Lower lobe of right lung (tissue), 2 donors: Measurements from ENCODE around the gene ZNF236. TPM values are rescaled to one million over a fixed set of nuclear protein-coding genes. Genes with fewer than 3 reads are reported as not detected.

Experiments
- ATAC-seq, 2 donors: fragments of 200-7000 bp; cut with Tn5 transposase; one replicate each; pipeline ENCODE4 v1.9.1; 2020 to 2022; ENCODE audit warnings: mild to moderate bottlenecking in 2 of 2, moderate library complexity in 2 of 2
- DNase-seq: peaks from one replicate; pipeline ENCODE4 v3.0.0-alpha.2; 2020
- H3K27ac ChIP-seq: fragments of 200-600 bp; one replicate; pipeline ENCODE4 v1.8.0; 2022
- H3K27me3 ChIP-seq: fragments of 200-600 bp; one replicate; pipeline ENCODE4 v1.8.0; 2022; ENCODE audit warnings: low read depth
- H3K36me3 ChIP-seq: fragments of 200-600 bp; one replicate; pipeline ENCODE4 v1.8.0; 2022; ENCODE audit warnings: mild to moderate bottlenecking
- H3K4me1 ChIP-seq: fragments of 200-600 bp; one replicate; pipeline ENCODE4 v1.8.0; 2022
- H3K4me3 ChIP-seq: fragments of 200-600 bp; one replicate; pipeline ENCODE4 v1.8.0; 2022; ENCODE audit warnings: mild to moderate bottlenecking
- H3K9me3 ChIP-seq: fragments of 200-600 bp; one replicate; pipeline ENCODE4 v1.8.0; 2022
- intact Hi-C: fragments of 100-400 bp; cut with DNase I; formaldehyde crosslinking; loops from one replicate; pipeline ENCODE4 v1.11.0; 2022
- total RNA-seq: library from RNA; stranded (reverse); fragmentation: NEBNext Ultra II Directional; extraction: Animal tissue kit (Norgen Biotek cat#: 25700); gene quantifications from one replicate; pipeline ENCODE4 v1.2.1, GENCODE V29; 2021
- TF ChIP-seq, protein P1 (sequence below): fragments of 200-600 bp; IDR thresholded peaks from one replicate; pipeline ENCODE4 v1.8.0; 2022; ENCODE audit warnings: antibody characterized with exemption, mild to moderate bottlenecking
- donor health status: DM: no; HTN: yes; CAD: no; lungs with severe emphysema.

Gene ZNF236
- total RNA-seq, 1 donor from 2014 or later, result 18.0 TPM

DNA sequence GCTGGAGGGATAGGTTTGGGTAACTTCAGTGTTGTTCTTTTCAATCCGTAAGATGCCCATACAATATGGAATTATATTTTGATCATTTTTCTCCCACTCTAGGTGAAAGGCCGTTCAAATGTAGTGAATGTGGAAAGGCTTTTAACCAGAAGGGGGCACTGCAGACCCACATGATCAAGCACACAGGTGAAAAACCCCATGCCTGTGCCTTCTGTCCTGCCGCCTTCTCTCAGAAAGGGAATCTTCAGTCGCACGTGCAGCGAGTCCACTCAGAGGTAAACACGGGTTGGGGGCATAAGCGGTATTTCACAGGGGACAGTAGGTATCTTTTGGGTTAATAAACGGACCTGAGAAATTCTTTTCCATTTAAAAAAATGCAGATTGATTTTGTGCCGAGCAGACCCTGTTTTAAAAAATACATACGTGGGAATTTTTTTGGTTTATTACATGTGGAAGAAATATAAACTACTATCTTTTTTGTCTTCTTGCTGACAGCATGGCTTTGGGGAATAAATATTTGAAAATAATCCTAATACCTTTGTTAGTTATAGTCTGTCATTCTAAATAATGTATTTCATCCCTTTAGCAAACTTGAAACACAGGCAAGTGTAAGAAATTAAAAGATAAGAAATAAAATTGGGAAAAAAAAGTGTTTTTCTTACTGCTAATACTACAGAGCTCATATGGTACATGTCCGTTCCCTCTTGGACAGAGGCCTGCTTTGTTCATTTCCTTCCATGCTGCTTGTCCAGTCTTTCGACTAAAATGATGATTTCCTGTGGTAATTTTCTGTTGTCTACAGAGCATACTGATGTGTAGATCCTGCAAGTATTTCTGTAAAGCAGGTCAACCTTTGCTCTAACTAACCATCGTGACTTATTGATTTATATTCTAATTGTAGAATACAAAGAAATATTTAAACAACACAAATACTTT lies 53.3 kb downstream of the ZNF236 start:
- H3K9me3 ChIP-seq, result no peaks in the 10 kb centered on the region
- no peak for DNase-seq
- no peak overlapping the region for H3K27ac ChIP-seq
- TF ChIP-seq, protein P1, sequence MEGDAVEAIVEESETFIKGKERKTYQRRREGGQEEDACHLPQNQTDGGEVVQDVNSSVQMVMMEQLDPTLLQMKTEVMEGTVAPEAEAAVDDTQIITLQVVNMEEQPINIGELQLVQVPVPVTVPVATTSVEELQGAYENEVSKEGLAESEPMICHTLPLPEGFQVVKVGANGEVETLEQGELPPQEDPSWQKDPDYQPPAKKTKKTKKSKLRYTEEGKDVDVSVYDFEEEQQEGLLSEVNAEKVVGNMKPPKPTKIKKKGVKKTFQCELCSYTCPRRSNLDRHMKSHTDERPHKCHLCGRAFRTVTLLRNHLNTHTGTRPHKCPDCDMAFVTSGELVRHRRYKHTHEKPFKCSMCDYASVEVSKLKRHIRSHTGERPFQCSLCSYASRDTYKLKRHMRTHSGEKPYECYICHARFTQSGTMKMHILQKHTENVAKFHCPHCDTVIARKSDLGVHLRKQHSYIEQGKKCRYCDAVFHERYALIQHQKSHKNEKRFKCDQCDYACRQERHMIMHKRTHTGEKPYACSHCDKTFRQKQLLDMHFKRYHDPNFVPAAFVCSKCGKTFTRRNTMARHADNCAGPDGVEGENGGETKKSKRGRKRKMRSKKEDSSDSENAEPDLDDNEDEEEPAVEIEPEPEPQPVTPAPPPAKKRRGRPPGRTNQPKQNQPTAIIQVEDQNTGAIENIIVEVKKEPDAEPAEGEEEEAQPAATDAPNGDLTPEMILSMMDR, result peak; percentile 64
- no peak overlapping the region for H3K4me3 ChIP-seq
- no peaks in the 10 kb centered on the region for H3K4me1 ChIP-seq
- peak; percentile 72 to 79 for ATAC-seq
- H3K27me3 ChIP-seq, result no peaks in the 10 kb centered on the region
- H3K36me3 ChIP-seq, result peaks cover 50% of the 10 kb centered on the region
- intact Hi-C loops, result no loop called here

DNA sequence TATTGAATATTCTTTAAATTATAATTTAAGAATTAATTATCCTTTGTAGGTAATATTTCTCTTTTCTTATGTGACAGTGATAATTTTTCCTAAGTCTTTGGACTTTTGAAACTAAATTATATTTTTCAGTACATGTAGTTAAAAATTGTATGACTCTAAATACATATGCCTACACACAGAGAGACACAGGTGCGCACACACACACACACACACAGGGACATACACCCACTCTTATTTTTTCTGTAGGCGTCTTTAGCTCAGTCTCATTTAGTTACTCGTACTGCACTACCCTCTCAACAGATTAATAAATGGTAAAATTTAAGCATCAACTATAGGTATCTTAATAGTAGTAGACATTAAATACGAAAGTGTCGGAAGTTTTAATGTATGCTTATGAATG lies 56.1 kb downstream of the ZNF236 start:
- H3K27me3 ChIP-seq, result no peaks in the 10 kb centered on the region
- H3K27ac ChIP-seq, result no peak overlapping the region
- no peak for DNase-seq
- ATAC-seq, result no peak
- H3K4me1 ChIP-seq, result no peaks in the 10 kb centered on the region
- TF ChIP-seq, protein P1, result no peak
- no peak overlapping the region for H3K4me3 ChIP-seq
- peaks cover 58% of the 10 kb centered on the region for H3K36me3 ChIP-seq
- intact Hi-C loops, result no loop called here
- H3K9me3 ChIP-seq, result no peaks in the 10 kb centered on the region

DNA sequence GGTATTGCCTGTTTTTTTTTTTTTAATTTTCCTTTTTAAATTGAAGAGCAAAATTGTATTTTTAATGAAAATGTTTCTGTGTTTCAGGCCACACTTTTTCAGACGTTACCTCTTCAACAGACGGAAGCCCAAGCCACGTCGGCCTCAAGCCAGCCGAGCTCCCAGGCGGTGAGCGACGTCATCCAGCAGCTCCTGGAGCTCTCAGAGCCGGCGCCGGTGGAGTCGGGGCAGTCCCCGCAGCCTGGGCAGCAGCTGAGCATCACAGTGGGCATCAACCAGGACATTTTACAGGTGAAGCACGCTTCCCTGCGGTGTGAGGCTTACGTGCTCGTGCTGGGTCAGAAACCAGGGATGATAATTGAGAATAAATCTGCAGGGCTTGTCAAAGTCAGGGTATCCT lies 57.7 kb downstream of the ZNF236 start:
- DNase-seq (no peak), ATAC-seq (no peak)
- TF ChIP-seq, protein P1, result no peak
- peaks cover 68% of the 10 kb centered on the region for H3K36me3 ChIP-seq
- intact Hi-C loops, result no loop called here
- H3K27me3 ChIP-seq, result no peaks in the 10 kb centered on the region
- no peaks in the 10 kb centered on the region for H3K4me1 ChIP-seq
- no peak overlapping the region for H3K27ac ChIP-seq
- no peak overlapping the region for H3K4me3 ChIP-seq
- no peaks in the 10 kb centered on the region for H3K9me3 ChIP-seq

DNA sequence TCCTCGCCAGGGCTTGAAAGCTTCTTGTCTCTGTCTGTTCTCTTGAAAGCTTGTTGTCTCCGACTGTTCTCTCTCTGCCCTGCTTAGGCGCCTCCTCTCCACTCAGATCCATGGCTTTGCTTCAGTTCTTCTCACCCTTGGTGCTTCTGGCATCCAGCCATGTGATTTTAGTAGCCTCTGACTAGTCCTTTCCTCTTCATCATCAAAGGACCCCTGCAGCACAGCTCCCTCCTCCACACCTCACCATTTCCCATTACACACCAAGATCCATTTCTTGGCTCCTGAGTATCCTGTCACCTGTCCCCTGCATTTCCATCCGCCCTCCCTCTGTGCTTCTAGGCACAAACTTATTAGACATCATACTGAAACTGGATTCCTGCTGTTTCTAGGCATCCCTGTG lies 59.4 kb downstream of the ZNF236 start:
- Histone ChIP-seq H3K27me3 (no peaks in the 10 kb centered on the region), H3K4me1 (no peaks in the 10 kb centered on the region), H3K4me3 (no peak overlapping the region), H3K9me3 (no peaks in the 10 kb centered on the region), H3K36me3 (peaks cover 83% of the 10 kb centered on the region), H3K27ac (no peak overlapping the region)
- no peak for ATAC-seq
- intact Hi-C loops, result no loop called here
- DNase-seq, result no peak
- TF ChIP-seq, protein P1, result no peak

DNA sequence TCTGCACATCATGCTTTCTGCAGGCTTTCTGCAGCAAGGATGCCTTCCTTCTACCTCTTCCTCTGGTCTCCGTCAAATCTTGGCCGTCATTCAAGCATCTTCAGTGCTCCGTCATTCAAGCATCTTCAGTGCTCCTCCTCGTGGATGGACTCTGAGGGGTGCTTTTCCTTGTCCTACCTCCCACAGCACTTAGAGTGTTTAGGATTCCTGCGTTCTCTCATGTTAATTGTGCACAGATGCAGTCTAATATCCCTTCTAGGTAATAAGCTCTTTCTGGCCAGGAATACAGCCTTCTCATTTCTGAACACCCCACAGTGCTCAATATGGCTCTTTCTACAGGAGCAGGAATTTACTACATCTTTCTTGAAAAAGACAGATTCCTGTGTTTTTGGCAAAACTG lies 59.8 kb downstream of the ZNF236 start:
- intact Hi-C loops, result no loop called here
- Histone ChIP-seq H3K4me3 (no peak overlapping the region), H3K4me1 (no peaks in the 10 kb centered on the region), H3K9me3 (no peaks in the 10 kb centered on the region), H3K27ac (no peak overlapping the region), H3K27me3 (no peaks in the 10 kb centered on the region), H3K36me3 (peaks cover 83% of the 10 kb centered on the region)
- DNase-seq, result no peak
- ATAC-seq, result no peak
- TF ChIP-seq, protein P1, result no peak
